ENCODE results near the gene GLG1.

Gene GLG1

GRCh38 chr16:74637742-74638453 lies 31.0 kb upstream of the GLG1 start:
- TF ChIP-seq MAX (IDR thresholded peaks at IDR 0.05) = no peak

GRCh38 chr16:74635303-74635702 lies 28.4 kb upstream of the GLG1 start:
- TF ChIP-seq EP300 (IDR thresholded peaks at IDR 0.05; ENCODE audit: borderline replicate concordance) (no peak), TCF12 (IDR thresholded peaks at IDR 0.05; ENCODE audit: low read depth) (no peak), RAD21 (IDR thresholded peaks at IDR 0.05; ENCODE audit: low read depth) (no peak), REST (IDR thresholded peaks at IDR 0.05; ENCODE audit: low read depth) (no peak), NFIC (IDR thresholded peaks at IDR 0.05) (no peak), YY1 (IDR thresholded peaks at IDR 0.05; ENCODE audit: low read depth) (no peak), ZBTB7A (IDR thresholded peaks at IDR 0.05; ENCODE audit: low read depth) (no peak), MAX (IDR thresholded peaks at IDR 0.05) (no peak), USF1 (IDR thresholded peaks at IDR 0.05) (no peak), TEAD4 (IDR thresholded peaks at IDR 0.05) (no peak), EGR1 (IDR thresholded peaks at IDR 0.05) (no peak), TAF1 (IDR thresholded peaks at IDR 0.05; ENCODE audit: low read depth) (no peak), FOXM1 (IDR thresholded peaks at IDR 0.05; ENCODE audit: borderline replicate concordance, low read depth) (no peak), CEBPB (IDR thresholded peaks at IDR 0.05) (no peak), CREB1 (IDR thresholded peaks at IDR 0.05; ENCODE audit: low read depth) (no peak)

- TF ChIP-seq TAF1 (IDR thresholded peaks at IDR 0.05; ENCODE audit: low read depth) (no peak), EP300 (IDR thresholded peaks at IDR 0.05; ENCODE audit: borderline replicate concordance) (no peak), NFIC (IDR thresholded peaks at IDR 0.05) (no peak), REST (IDR thresholded peaks at IDR 0.05; ENCODE audit: low read depth) (no peak)
Measured at GRCh38 chr16:74633686-74634085, 26.8 kb upstream of the GLG1 start.

- TF ChIP-seq REST (IDR thresholded peaks at IDR 0.05; ENCODE audit: low read depth) (no peak), TCF12 (IDR thresholded peaks at IDR 0.05; ENCODE audit: low read depth) (no peak), CREB1 (IDR thresholded peaks at IDR 0.05; ENCODE audit: low read depth) (no peak), TEAD4 (IDR thresholded peaks at IDR 0.05) (no peak), ZBTB7A (IDR thresholded peaks at IDR 0.05; ENCODE audit: low read depth) (no peak), MAX (IDR thresholded peaks at IDR 0.05) (no peak), YY1 (IDR thresholded peaks at IDR 0.05; ENCODE audit: low read depth) (no peak), TAF1 (IDR thresholded peaks at IDR 0.05; ENCODE audit: low read depth) (no peak), CEBPB (IDR thresholded peaks at IDR 0.05) (no peak), EP300 (IDR thresholded peaks at IDR 0.05; ENCODE audit: borderline replicate concordance) (no peak), USF1 (IDR thresholded peaks at IDR 0.05) (no peak), RAD21 (IDR thresholded peaks at IDR 0.05; ENCODE audit: low read depth) (no peak), FOXM1 (IDR thresholded peaks at IDR 0.05; ENCODE audit: borderline replicate concordance, low read depth) (no peak), EGR1 (IDR thresholded peaks at IDR 0.05) (no peak), NFIC (IDR thresholded peaks at IDR 0.05) (no peak)
Measured at GRCh38 chr16:74627506-74628220, 20.7 kb upstream of the GLG1 start.
